Neural cell (in vitro differentiated cells): ENCODE measurements around the gene ARHGEF25.
"Not testable (repeated sequence)": the region's sequence is repeated elsewhere in the genome, so short reads cannot be mapped to it uniquely, and the experiment has no call there.

Source experiments
- CTCF ChIP-seq: fragments of 450-650 bp; IDR thresholded peaks from 2 replicates; pipeline ENCODE4 v1.5.1; 2014; ENCODE audit warnings: antibody characterized with exemption, mild to moderate bottlenecking, moderate library complexity; ENCODE audit not compliant: poor library complexity, severe bottlenecking
- EP300 ChIP-seq: fragments of 450-650 bp; conservative IDR thresholded peaks from 2 replicates; pipeline ENCODE4 v1.6.1; 2014; ENCODE audit warnings: antibody characterized with exemption, mild to moderate bottlenecking, moderate library complexity; ENCODE audit not compliant: poor library complexity, severe bottlenecking
- EZH2 ChIP-seq: fragments of 200-600, 300-800 bp; shearing (Covaris generic), sonication (generic); IDR thresholded peaks from 2 replicates; pipeline ENCODE4 v1.6.1; 2014; ENCODE audit warnings: antibody characterized with exemption, low read length, borderline replicate concordance, mild to moderate bottlenecking; ENCODE audit not compliant: insufficient read depth, poor library complexity, severe bottlenecking
- MXI1 ChIP-seq: fragments of 450-650 bp; conservative IDR thresholded peaks from 2 replicates; pipeline ENCODE4 v1.6.1; 2014; ENCODE audit warnings: antibody characterized with exemption, mild to moderate bottlenecking; ENCODE audit not compliant: poor library complexity, severe bottlenecking
- POLR2AphosphoS5 ChIP-seq: IDR thresholded peaks from 2 replicates; pipeline ENCODE4 v1.6.1; 2012
- RAD21 ChIP-seq: fragments of 450-650 bp; conservative IDR thresholded peaks from 2 replicates; pipeline ENCODE4 v1.6.1; 2014; ENCODE audit warnings: antibody characterized with exemption, mild to moderate bottlenecking, moderate library complexity
- REST ChIP-seq: IDR thresholded peaks from 2 replicates; pipeline ENCODE4 v1.6.1; 2012; ENCODE audit warnings: borderline replicate concordance
- TAF1 ChIP-seq: IDR thresholded peaks from 2 replicates; pipeline ENCODE4 v1.6.1; 2012; ENCODE audit warnings: low read depth

- not testable (repeated sequence) for TF ChIP-seq CTCF, MXI1, TAF1, REST, EP300, EZH2, POLR2AphosphoS5, RAD21
Observed at GRCh38 chr12:57665066-57665820, 54.0 kb downstream of the ARHGEF25 start.
